Cerebellar nuclear complex (tissue), 1 donor: ENCODE measurements around the gene XYLT2.
A peak's percentile ranks its signal among the peaks of the same experiment; 100 is the strongest.

Source experiments
- DNase-seq, 2 experiments: peaks; one replicate each; lab custom pipeline; 2025; lab: John Stamatoyannopoulos, UW

The XYLT2 gene

GRCh38 chr17:50348522-50349242 is 2.8 kb downstream of the XYLT2 start:
- no peak for DNase-seq

GRCh38 chr17:50349243-50349600 is 3.3 kb downstream of the XYLT2 start:
- no peak for DNase-seq

DNA sequence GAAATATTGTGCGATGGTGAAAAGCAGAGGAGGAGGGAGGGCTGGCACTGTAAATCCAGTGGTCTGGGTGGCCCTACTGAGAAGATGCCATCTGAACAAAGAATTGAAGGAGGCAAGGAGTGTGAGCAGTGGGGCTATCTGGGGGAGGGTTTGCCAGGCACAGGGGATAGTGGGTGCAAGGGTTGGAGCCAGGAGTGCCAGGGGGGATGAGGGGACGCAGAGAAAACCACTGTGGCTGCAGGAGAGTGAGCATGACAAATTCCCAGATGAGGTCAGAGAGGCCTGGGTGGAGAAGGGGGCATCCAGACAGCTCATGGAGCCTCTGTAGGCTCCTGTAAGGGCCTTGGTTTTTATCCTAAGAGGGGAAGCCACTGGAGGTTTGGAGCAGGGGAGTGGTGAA is 4.8 kb downstream of the XYLT2 start:
- no peak for DNase-seq

GRCh38 chr17:50352072-50352692 is 6.3 kb downstream of the XYLT2 start:
- DNase-seq, result no peak

- no peak for DNase-seq
Observed at GRCh38 chr17:50352693-50353599, 7.0 kb downstream of the XYLT2 start.

DNA sequence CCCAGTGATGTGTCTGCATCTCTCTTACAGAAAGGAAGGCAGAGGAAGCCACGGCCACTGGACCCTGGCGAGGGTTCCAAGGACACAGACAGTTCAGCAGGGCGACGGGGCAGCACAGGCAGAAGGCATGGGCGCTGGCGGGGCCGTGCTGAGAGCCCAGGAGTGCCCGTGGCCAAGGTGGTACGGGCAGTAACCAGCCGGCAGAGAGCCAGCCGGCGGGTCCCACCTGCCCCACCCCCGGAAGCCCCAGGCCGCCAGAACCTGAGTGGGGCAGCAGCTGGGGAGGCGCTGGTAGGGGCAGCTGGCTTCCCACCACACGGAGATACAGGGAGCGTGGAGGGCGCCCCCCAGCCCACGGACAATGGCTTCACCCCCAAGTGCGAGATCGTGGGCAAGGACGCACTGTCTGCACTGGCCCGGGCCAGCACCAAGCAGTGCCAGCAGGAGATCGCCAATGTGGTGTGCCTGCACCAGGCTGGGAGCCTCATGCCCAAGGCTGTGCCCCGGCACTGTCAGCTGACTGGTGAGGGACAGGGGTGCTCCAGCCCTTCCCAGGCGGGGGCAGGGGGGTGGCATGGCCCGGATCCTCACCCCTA is 7.8 kb downstream of the XYLT2 start:
- DNase-seq, result no peak

DNA sequence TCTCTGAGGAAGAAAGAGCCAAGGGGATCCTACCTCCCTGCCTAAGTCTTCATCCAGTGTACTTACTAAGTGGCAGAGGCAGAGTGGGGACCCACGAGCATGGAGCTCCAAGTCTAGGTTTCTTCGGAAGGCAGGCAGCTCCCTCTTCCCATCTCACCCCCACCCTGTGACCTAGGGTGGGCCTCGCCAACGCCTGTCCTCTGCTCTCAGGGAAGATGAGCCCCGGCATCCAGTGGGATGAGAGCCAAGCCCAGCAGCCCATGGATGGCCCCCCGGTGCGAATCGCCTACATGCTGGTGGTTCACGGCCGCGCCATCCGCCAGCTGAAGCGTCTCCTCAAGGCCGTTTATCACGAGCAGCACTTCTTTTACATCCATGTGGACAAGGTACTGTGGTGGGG is 8.3 kb downstream of the XYLT2 start:
- DNase-seq, result no peak

GRCh38 chr17:50354776-50355175 is 8.8 kb downstream of the XYLT2 start:
- DNase-seq, result no peak

GRCh38 chr17:50355336-50355700 is 9.4 kb downstream of the XYLT2 start:
- no peak for DNase-seq

GRCh38 chr17:50355701-50356341 is 9.9 kb downstream of the XYLT2 start:
- no peak for DNase-seq

DNA sequence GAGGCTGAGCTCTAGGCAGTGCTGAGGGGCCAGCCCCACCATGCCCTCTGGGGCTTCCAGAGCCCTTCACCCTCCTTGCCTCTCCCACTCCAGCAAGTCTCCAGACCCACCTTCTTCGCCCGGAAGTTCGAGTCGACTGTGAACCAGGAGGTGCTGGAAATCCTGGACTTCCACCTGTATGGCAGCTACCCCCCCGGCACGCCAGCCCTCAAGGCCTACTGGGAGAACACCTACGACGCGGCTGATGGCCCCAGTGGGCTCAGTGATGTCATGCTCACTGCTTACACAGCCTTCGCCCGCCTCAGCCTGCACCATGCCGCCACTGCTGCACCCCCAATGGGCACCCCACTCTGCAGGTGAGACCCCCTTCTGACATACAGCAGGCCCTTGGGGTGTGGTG is 10.5 kb downstream of the XYLT2 start:
- DNase-seq, result no peak

- no peak for DNase-seq
Observed at GRCh38 chr17:50356892-50357510, 11.1 kb downstream of the XYLT2 start.

DNA sequence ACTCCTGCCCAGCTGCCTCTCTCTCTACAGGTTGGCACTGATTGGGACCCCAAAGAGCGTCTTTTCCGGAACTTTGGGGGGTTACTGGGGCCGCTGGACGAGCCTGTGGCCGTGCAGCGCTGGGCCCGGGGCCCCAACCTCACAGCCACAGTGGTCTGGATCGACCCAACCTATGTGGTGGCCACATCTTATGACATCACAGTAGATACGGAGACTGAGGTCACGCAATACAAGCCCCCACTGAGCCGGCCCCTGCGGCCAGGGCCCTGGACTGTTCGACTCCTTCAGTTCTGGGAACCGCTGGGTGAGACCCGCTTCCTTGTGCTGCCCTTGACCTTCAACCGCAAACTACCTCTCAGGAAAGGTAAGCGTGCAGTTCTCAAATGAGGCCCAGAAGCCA is 12.3 kb downstream of the XYLT2 start:
- DNase-seq, result no peak

DNA sequence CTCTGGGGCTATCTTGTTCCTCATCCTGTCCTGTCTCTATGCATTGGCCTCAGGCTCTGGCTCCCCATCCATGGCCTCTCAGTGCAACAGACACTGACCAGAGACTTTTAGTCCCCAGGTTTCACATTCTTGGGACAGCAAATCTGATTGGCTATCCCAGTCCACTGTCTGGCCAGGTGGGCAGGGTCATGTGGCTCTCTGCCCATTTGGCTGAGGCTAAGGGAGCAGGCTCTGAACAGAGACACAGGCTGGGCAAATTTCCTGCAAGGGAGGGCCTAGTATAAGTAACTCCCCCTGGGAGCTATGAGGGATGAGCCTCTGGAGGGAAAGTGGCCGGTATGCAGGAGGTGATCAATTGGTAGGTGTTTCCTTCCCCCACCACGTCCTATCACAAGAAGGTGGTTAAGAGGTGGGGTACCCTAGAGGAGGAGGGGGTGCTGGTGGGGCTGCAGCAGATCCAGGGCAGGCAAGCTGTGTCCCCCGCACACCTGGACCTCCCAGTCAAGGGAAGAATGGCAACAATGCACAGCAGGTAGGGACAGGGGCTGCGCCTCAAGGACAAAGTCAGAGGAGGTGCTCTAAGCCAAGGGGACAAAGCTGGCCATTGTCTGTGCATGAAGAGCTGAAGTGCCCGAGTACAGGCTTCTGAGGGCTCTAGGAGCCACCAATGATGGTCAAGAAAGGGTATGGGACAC is 13.2 kb downstream of the XYLT2 start:
- DNase-seq, result no peak

DNA sequence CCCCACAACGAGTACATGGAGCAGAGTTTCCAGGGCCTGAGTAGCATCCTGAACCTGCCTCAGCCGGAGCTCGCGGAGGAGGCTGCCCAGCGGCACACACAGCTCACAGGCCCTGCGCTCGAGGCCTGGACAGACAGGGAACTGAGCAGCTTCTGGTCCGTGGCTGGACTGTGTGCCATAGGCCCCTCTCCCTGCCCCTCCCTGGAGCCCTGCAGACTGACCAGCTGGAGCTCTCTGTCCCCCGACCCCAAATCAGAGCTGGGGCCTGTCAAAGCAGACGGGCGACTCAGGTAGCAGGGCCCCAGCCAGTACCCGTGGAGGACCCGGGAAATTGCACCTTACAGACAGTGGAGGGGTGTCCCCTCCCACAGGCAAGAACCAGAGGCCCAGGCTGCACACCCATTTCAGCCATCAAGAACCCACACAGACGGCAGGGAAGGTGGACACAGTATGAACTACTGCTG is 14.1 kb downstream of the XYLT2 start:
- DNase-seq, result no peak

DNA sequence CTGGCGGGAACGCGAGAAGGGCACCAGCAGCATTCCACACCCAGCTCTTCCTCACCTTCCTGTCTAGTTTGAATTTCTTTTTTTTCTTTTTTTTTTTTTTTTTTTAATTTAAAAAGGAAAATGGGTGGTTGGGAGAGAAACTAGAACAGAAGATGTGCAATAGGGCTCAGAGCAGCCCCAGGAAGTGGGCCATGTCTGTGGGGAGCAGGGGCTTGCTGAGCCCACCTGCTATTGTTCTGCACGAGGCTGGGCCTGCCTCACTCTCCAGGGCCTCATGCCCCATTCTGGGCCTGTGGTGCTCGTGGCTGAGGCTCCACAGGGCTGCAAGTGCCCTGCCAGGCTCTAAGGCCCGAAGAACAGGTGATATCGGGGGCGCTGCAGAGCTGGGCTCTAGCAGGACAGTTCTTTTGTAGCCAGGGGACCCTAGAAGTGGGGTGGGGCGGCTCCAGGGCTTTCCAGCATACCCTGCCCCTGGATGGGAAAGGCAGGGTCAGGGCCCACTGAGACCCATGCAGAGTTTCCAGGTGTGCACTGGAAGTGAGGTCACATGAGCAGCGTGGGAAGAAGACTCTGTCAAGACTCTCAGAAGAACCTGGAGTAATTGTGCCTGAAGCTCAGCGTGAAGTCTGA is 14.7 kb downstream of the XYLT2 start:
- DNase-seq, result no peak

- DNase-seq, result peak in 1 of 2 experiments; percentile 12
Observed at GRCh38 chr17:50361561-50362480, 15.9 kb downstream of the XYLT2 start.

GRCh38 chr17:50362661-50363060 is 16.7 kb downstream of the XYLT2 start:
- no peak for DNase-seq
